ENCODE data around the gene COMMD7. TPM values are rescaled to one million over a fixed set of nuclear protein-coding genes. Genes with fewer than 3 reads are reported as not detected.
"Not testable (repeated sequence)": the region's sequence is repeated elsewhere in the genome, so short reads cannot be mapped to it uniquely, and the experiment has no call there.

COMMD7 gene
- total RNA-seq, 1 donor from 2014 or later = 73.7 TPM

DNA sequence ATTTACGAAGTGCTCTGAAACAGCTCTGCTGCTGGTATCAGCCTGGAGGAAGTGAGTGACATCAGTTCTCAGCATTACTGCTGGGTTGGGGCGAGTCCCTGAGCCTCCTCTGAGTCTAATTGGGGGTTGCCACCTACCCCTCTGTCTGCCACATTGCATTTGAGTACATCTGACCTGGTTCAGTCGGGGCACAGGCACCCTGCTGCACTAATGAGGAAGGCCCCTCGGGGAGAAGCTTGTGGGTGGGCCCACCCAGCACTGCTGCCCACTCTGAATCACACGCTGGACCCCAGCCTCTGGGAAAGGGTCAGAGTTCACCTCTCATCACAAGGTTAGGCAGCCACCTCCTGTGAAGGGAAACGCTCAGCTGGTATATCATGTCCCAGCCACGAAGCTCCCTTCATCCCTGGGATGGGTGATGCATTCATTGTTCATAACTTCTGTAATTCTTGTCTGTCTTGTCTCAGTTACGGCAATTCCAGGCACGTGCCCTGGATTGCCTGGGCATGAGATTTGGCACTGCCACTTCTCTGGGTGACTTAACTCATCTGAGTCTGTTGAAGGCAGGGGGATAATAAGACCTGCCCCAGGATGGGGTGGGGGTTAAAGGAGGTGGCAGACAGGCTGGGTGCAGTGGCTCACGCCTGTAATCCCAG lies 32.2 kb upstream of the COMMD7 start:
- no peaks in the 10 kb centered on the region for H3K36me3 Mint-ChIP-seq (ENCODE audit: low read depth, unreplicated experiment)
- no peak overlapping the region for H3K27ac Mint-ChIP-seq (ENCODE audit: unreplicated experiment)
- H3K27me3 Mint-ChIP-seq (ENCODE audit: unreplicated experiment) = peaks cover 5% of the 10 kb centered on the region
- H3K9me3 Mint-ChIP-seq (ENCODE audit: unreplicated experiment) = no peaks in the 10 kb centered on the region
- TF ChIP-seq, protein P1, sequence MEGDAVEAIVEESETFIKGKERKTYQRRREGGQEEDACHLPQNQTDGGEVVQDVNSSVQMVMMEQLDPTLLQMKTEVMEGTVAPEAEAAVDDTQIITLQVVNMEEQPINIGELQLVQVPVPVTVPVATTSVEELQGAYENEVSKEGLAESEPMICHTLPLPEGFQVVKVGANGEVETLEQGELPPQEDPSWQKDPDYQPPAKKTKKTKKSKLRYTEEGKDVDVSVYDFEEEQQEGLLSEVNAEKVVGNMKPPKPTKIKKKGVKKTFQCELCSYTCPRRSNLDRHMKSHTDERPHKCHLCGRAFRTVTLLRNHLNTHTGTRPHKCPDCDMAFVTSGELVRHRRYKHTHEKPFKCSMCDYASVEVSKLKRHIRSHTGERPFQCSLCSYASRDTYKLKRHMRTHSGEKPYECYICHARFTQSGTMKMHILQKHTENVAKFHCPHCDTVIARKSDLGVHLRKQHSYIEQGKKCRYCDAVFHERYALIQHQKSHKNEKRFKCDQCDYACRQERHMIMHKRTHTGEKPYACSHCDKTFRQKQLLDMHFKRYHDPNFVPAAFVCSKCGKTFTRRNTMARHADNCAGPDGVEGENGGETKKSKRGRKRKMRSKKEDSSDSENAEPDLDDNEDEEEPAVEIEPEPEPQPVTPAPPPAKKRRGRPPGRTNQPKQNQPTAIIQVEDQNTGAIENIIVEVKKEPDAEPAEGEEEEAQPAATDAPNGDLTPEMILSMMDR (IDR thresholded peaks at IDR 0.05; ENCODE audit: unreplicated experiment) = no peak
- peaks cover 27% of the 10 kb centered on the region for H3K4me1 Mint-ChIP-seq (ENCODE audit: unreplicated experiment)
- DNase-seq (ENCODE audit: low spot score) = no peak
- no peak overlapping the region for H3K4me3 Mint-ChIP-seq (ENCODE audit: unreplicated experiment)

DNA sequence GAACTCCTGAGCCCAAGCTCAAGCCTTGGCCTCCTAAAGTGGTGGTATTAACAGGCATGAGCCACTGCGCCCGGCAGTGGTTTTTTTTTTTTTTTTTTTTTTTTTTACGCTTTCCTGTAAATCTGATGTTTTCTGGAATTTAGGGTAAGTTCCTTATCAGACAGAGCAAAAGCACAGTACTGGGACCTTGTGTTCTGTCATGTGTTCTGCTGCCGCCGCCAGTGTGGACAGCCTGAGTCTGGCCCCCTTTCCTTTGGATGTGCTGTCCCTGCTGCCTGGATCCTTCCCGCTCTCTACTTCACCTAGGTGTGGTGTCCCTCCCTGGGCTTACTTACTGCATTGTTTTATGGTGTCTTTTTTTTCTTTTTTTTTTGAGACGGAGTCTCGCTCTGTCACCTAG lies 30.6 kb upstream of the COMMD7 start:
- H3K4me3 Mint-ChIP-seq (ENCODE audit: unreplicated experiment) = no peak overlapping the region
- no peak overlapping the region for H3K27ac Mint-ChIP-seq (ENCODE audit: unreplicated experiment)
- no peaks in the 10 kb centered on the region for H3K9me3 Mint-ChIP-seq (ENCODE audit: unreplicated experiment)
- DNase-seq (ENCODE audit: low spot score) = no peak
- TF ChIP-seq, protein P1 (IDR thresholded peaks at IDR 0.05; ENCODE audit: unreplicated experiment) = no peak
- H3K36me3 Mint-ChIP-seq (ENCODE audit: low read depth, unreplicated experiment) = no peaks in the 10 kb centered on the region
- H3K4me1 Mint-ChIP-seq (ENCODE audit: unreplicated experiment) = peaks cover 18% of the 10 kb centered on the region
- H3K27me3 Mint-ChIP-seq (ENCODE audit: unreplicated experiment) = peaks cover 4% of the 10 kb centered on the region

DNA sequence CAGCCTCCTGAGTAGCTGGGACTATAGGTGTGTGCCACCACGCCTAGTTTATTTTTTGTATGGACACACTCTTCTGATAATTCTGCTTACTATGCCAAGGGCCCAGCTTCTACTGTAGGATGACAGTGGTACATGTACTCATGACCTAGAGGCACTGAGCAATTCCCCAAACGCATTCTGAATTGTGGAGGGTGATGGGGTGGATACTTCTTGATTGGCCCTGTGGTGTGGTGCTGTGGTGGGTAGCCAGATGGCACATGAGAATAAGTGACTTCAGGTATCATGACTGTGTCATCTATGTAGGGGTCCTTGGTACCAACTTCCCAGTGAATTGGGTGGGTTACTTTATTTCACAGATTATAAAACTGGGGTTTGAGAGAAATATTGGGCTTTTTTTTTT lies 30.0 kb upstream of the COMMD7 start:
- Mint-ChIP-seq H3K4me3 (ENCODE audit: unreplicated experiment) (no peak overlapping the region), H3K27ac (ENCODE audit: unreplicated experiment) (peak overlapping the region; percentile 36), H3K4me1 (ENCODE audit: unreplicated experiment) (peaks cover 15% of the 10 kb centered on the region), H3K36me3 (ENCODE audit: low read depth, unreplicated experiment) (no peaks in the 10 kb centered on the region), H3K27me3 (ENCODE audit: unreplicated experiment) (no peaks in the 10 kb centered on the region), H3K9me3 (ENCODE audit: unreplicated experiment) (no peaks in the 10 kb centered on the region)
- TF ChIP-seq, protein P1 (IDR thresholded peaks at IDR 0.05; ENCODE audit: unreplicated experiment) = no peak
- DNase-seq (ENCODE audit: low spot score) = no peak

DNA sequence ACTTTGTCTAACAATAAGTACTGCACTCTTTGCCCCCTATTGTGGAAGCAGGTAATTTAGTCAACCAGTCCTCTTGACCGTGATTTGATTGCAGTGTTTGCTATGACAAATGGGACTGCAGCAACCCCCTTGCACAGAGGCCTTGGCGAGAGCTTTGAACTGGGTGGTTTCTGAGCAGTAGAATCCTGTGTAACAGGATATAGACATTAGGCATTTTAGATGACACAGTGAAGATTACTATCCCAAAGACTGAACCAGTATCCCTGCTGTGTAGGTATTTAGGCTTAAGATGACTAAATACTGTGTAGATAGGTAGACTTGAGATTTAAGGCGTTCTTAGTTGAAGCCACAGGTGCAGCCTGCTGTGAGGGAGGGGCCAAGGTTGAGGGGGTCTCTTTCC lies 28.8 kb upstream of the COMMD7 start:
- TF ChIP-seq, protein P1 (IDR thresholded peaks at IDR 0.05; ENCODE audit: unreplicated experiment) = no peak
- no peaks in the 10 kb centered on the region for H3K27me3 Mint-ChIP-seq (ENCODE audit: unreplicated experiment)
- no peak overlapping the region for H3K27ac Mint-ChIP-seq (ENCODE audit: unreplicated experiment)
- H3K9me3 Mint-ChIP-seq (ENCODE audit: unreplicated experiment) = no peaks in the 10 kb centered on the region
- DNase-seq (ENCODE audit: low spot score) = no peak
- H3K4me3 Mint-ChIP-seq (ENCODE audit: unreplicated experiment) = no peak overlapping the region
- no peaks in the 10 kb centered on the region for H3K36me3 Mint-ChIP-seq (ENCODE audit: low read depth, unreplicated experiment)
- peaks cover 15% of the 10 kb centered on the region for H3K4me1 Mint-ChIP-seq (ENCODE audit: unreplicated experiment)

DNA sequence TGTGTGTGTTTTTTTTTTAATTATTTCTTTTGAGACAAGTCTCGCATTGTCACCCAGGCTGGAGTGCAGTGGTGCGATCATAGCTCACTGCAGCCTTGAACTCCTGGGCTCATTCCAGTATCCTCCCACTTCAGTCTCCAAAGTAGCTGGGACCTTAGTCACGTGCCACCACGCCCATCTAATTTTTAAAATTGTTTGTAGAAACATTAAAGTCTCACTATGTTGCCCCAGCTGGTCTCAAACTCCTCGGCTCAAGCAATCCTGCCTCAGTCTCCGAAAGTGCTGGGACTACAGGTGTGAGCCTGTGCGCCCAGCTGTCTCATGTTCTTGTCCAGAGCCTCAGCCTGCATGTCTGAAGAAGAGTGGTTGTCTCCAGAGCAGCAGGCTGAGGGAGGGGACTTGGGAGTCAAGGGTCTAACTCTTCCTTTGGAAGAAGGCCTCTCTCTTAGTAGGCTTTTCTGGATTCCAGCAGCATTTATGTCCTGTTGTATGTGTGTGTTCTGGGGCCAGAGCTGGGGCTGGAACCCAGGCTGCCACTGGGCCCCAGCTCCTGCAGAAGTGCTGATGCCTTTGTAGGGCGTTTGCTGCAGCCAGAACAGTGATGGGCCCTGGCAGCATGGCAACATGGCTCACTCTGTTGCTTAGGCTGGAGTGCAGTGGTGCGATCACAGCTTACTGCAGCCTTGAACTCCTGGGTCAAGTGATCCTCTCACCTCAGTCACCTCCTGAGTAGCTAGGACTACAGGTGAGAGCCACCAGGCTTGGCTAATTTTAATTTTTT lies 24.3 kb upstream of the COMMD7 start:
- H3K27ac Mint-ChIP-seq (ENCODE audit: unreplicated experiment) = no peak overlapping the region
- DNase-seq (ENCODE audit: low spot score) = no peak
- TF ChIP-seq, protein P1 (IDR thresholded peaks at IDR 0.05; ENCODE audit: unreplicated experiment) = no peak
- H3K4me3 Mint-ChIP-seq (ENCODE audit: unreplicated experiment) = no peak overlapping the region
- H3K27me3 Mint-ChIP-seq (ENCODE audit: unreplicated experiment) = peaks cover 6% of the 10 kb centered on the region
- no peaks in the 10 kb centered on the region for H3K36me3 Mint-ChIP-seq (ENCODE audit: low read depth, unreplicated experiment)
- no peaks in the 10 kb centered on the region for H3K9me3 Mint-ChIP-seq (ENCODE audit: unreplicated experiment)
- peaks cover 20% of the 10 kb centered on the region for H3K4me1 Mint-ChIP-seq (ENCODE audit: unreplicated experiment)

DNA sequence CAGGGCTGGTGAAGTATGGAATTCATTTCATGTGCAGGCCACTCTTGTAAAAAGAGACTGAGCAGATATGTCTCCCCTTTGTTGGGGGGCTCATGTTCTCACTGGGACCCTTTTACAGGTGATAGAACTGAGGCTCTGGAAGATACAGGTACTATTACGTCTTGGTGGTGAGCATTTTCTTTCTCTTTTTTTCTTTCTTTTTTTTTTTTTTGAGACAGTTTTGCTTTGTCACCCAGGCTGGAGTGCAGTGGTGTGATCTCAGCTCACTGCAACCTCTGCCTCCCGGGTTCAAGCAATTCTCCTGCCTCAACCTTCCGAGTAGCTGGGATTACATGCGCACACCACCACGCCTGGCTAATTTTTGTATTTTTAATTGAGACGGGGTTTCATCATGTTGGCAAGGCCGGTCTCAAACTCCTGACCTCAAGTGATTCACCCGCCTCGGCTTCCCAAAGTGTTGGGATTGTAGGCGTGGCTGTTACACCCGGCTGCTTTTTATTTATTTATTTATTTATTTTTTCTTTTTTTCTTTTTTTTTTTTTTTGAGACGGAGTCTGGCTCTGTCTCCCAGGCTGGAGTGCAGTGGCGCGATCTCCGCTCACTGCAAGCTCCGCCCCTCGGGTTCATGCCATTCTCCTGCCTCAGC lies 22.1 kb upstream of the COMMD7 start:
- not testable (repeated sequence) for H3K4me3 Mint-ChIP-seq (ENCODE audit: unreplicated experiment); H3K27ac Mint-ChIP-seq (ENCODE audit: unreplicated experiment)

More for the DNA sequence above, 22.1 kb upstream of the COMMD7 start:
- H3K27me3 Mint-ChIP-seq (ENCODE audit: unreplicated experiment) = peaks cover 10% of the 10 kb centered on the region
- peaks cover 26% of the 10 kb centered on the region for H3K4me1 Mint-ChIP-seq (ENCODE audit: unreplicated experiment)
- DNase-seq (ENCODE audit: low spot score); H3K36me3 Mint-ChIP-seq (ENCODE audit: low read depth, unreplicated experiment); H3K9me3 Mint-ChIP-seq (ENCODE audit: unreplicated experiment): not testable (repeated sequence)
